ENCODE results near the gene ADGRL1.

DNA sequence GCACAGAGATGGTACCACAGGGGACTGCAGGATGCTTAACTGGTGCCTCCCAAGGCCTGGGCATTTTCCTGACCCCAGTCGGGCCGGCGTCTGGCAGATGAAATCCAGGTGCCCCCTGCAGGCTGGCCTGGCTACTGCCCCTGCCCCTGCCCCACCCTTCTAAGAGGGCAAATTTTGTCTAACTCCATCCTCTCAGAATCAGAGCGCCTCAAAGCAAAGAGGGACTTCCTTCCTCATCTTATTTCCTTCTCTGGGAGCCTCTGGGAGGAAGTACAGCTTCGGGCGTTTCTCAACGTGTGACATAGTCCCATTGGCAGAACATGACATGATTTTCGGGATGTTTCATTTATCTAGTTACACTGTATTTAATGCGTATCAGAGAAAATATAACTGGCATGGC lies 91.1 kb downstream of the ADGRL1 start:
- no peak for TF ChIP-seq POLR2AphosphoS5 (IDR thresholded peaks at IDR 0.05; ENCODE audit: low read depth, low read length)
- TF ChIP-seq KDM5A (IDR thresholded peaks at IDR 0.05; ENCODE audit: low read length): no peak
